ENCODE results near the gene ZDHHC3.

GRCh38 chr3:44886561-44886960, 89.4 kb downstream of the ZDHHC3 start:
- TF ChIP-seq CTCF (IDR thresholded peaks at IDR 0.05): no peak
- no peak for TF ChIP-seq POLR2AphosphoS5 (IDR thresholded peaks at IDR 0.05)

All from breast epithelium (tissue), 3 donors.